ENCODE results near the gene ERCC6.

The ERCC6 gene

GRCh38 chr10:49538381-49539319 is at the start of gene ERCC6:
Gene ERCC6, minus strand, starts transcription at chr10:49539121.
- peak; percentile 93 for DNase-seq (ENCODE audit: low read depth)
- H3K4me3 ChIP-seq (ENCODE audit: low read depth, low read length): peak within 1 kb of the TSS; percentile 83

- no peak for DNase-seq (ENCODE audit: low read depth)
Observed at GRCh38 chr10:49587981-49588380, 49.1 kb upstream of the ERCC6 start.

GRCh38 chr10:49585387-49585786 is 46.5 kb upstream of the ERCC6 start:
- H3K4me3 ChIP-seq (ENCODE audit: low read depth, low read length): no peak overlapping the region
- no peak for DNase-seq (ENCODE audit: low read depth)

More at GRCh38 chr10:49587981-49588380, 49.1 kb upstream of the ERCC6 start:
- no peak overlapping the region for H3K4me3 ChIP-seq (ENCODE audit: low read depth, low read length)

GRCh38 chr10:49579621-49580020 is 40.7 kb upstream of the ERCC6 start:
- no peak overlapping the region for H3K4me3 ChIP-seq (ENCODE audit: low read depth, low read length)
- no peak for DNase-seq (ENCODE audit: low read depth)

- no peak for DNase-seq (ENCODE audit: low read depth)
- H3K4me3 ChIP-seq (ENCODE audit: low read depth, low read length): no peak overlapping the region
Observed at GRCh38 chr10:49578392-49578791, 39.5 kb upstream of the ERCC6 start.

- H3K4me3 ChIP-seq (ENCODE audit: low read depth, low read length): no peak overlapping the region
- no peak for DNase-seq (ENCODE audit: low read depth)
Observed at GRCh38 chr10:49577182-49577925, 38.4 kb upstream of the ERCC6 start.

GRCh38 chr10:49575489-49576072 is 36.7 kb upstream of the ERCC6 start:
- DNase-seq (ENCODE audit: low read depth): no peak
- H3K4me3 ChIP-seq (ENCODE audit: low read depth, low read length): no peak overlapping the region

- no peak for DNase-seq (ENCODE audit: low read depth)
- H3K4me3 ChIP-seq (ENCODE audit: low read depth, low read length): no peak overlapping the region
Observed at GRCh38 chr10:49572594-49573114, 33.7 kb upstream of the ERCC6 start.

GRCh38 chr10:49571388-49571787 is 32.5 kb upstream of the ERCC6 start:
- no peak for DNase-seq (ENCODE audit: low read depth)
- no peak overlapping the region for H3K4me3 ChIP-seq (ENCODE audit: low read depth, low read length)

- H3K4me3 ChIP-seq (ENCODE audit: low read depth, low read length): no peak overlapping the region
- no peak for DNase-seq (ENCODE audit: low read depth)
Observed at GRCh38 chr10:49569031-49569631, 30.2 kb upstream of the ERCC6 start.

- no peak overlapping the region for H3K4me3 ChIP-seq (ENCODE audit: low read depth, low read length)
- no peak for DNase-seq (ENCODE audit: low read depth)
Observed at GRCh38 chr10:49568235-49568634, 29.3 kb upstream of the ERCC6 start.

- no peak overlapping the region for H3K4me3 ChIP-seq (ENCODE audit: low read depth, low read length)
- DNase-seq (ENCODE audit: low read depth): no peak
Observed at GRCh38 chr10:49567810-49568209, 28.9 kb upstream of the ERCC6 start.

GRCh38 chr10:49564461-49565009 is 25.6 kb upstream of the ERCC6 start:
- no peak overlapping the region for H3K4me3 ChIP-seq (ENCODE audit: low read depth, low read length)
- no peak for DNase-seq (ENCODE audit: low read depth)

GRCh38 chr10:49562893-49563292 is 24.0 kb upstream of the ERCC6 start:
- no peak for DNase-seq (ENCODE audit: low read depth)

GRCh38 chr10:49560526-49560925 is 21.6 kb upstream of the ERCC6 start:
- no peak for DNase-seq (ENCODE audit: low read depth)
- H3K4me3 ChIP-seq (ENCODE audit: low read depth, low read length): no peak overlapping the region

More at GRCh38 chr10:49562893-49563292, 24.0 kb upstream of the ERCC6 start:
- H3K4me3 ChIP-seq (ENCODE audit: low read depth, low read length): no peak overlapping the region

GRCh38 chr10:49559476-49559875 is 20.6 kb upstream of the ERCC6 start:
- DNase-seq (ENCODE audit: low read depth): no peak
- H3K4me3 ChIP-seq (ENCODE audit: low read depth, low read length): no peak overlapping the region

GRCh38 chr10:49558190-49558589 is 19.3 kb upstream of the ERCC6 start:
- no peak for DNase-seq (ENCODE audit: low read depth)
- H3K4me3 ChIP-seq (ENCODE audit: low read depth, low read length): no peak overlapping the region

GRCh38 chr10:49557681-49558080 is 18.8 kb upstream of the ERCC6 start:
- no peak overlapping the region for H3K4me3 ChIP-seq (ENCODE audit: low read depth, low read length)
- no peak for DNase-seq (ENCODE audit: low read depth)

GRCh38 chr10:49556723-49557122 is 17.8 kb upstream of the ERCC6 start:
- no peak overlapping the region for H3K4me3 ChIP-seq (ENCODE audit: low read depth, low read length)
- no peak for DNase-seq (ENCODE audit: low read depth)

Data from skeletal muscle cell (primary cell).